GM23248 (cell line): Measurements from ENCODE around the gene DGKI. TPM values are rescaled to one million over a fixed set of nuclear protein-coding genes. Genes with fewer than 3 reads are reported as not detected.

Experiments used
- DNase-seq: peaks from one replicate; pipeline ENCODE4 v3.0.0-alpha.2; 2015
- H2AFZ ChIP-seq: fragments of 200-600 bp; sonication (generic); 2 replicates; pipeline ENCODE4 v1.6.1; 2016; ENCODE audit warnings: antibody characterized with exemption
- H3F3A ChIP-seq: fragments of 200-600 bp; sonication (generic); 2 replicates; pipeline ENCODE4 v1.6.1; 2016; ENCODE audit warnings: mild to moderate bottlenecking, antibody characterized with exemption, mixed run types; ENCODE audit not compliant: insufficient read depth
- H3K27ac ChIP-seq: fragments of 200-600 bp; sonication (generic); 2 replicates; pipeline ENCODE4 v1.5.1; 2016; ENCODE audit warnings: mild to moderate bottlenecking
- H3K27me3 ChIP-seq: fragments of 200-600 bp; sonication (generic); replicated peaks from 2 replicates; pipeline ENCODE4 v1.6.1; 2016; ENCODE audit warnings: mild to moderate bottlenecking; ENCODE audit not compliant: insufficient read depth
- H3K36me3 ChIP-seq: fragments of 200-600 bp; sonication (generic); 2 replicates; pipeline ENCODE4 v1.6.1; 2016; ENCODE audit warnings: low read depth, mild to moderate bottlenecking
- H3K4me1 ChIP-seq: fragments of 200-600 bp; sonication (generic); 2 replicates; pipeline ENCODE4 v1.6.1; 2016; ENCODE audit warnings: mild to moderate bottlenecking; ENCODE audit not compliant: insufficient read depth
- H3K4me2 ChIP-seq: fragments of 200-600 bp; sonication (generic); one replicate; pipeline ENCODE4 v1.6.1; 2016; ENCODE audit warnings: mild to moderate bottlenecking; ENCODE audit not compliant: unreplicated experiment
- H3K4me3 ChIP-seq: fragments of 200-600 bp; sonication (generic); 2 replicates; pipeline ENCODE4 v1.5.1; 2016; ENCODE audit warnings: mild to moderate bottlenecking
- H3K79me2 ChIP-seq: fragments of 200-600 bp; sonication (generic); 2 replicates; pipeline ENCODE4 v1.6.1; 2016; ENCODE audit warnings: mild to moderate bottlenecking; ENCODE audit not compliant: insufficient read depth
- H3K9ac ChIP-seq: fragments of 200-600 bp; sonication (generic); 2 replicates; pipeline ENCODE4 v1.6.1; 2016; ENCODE audit warnings: mild to moderate bottlenecking
- H3K9me2 ChIP-seq: fragments of 200-600 bp; sonication (generic); 2 replicates; pipeline ENCODE4 v1.6.1; 2016; ENCODE audit warnings: mixed run types, mild to moderate bottlenecking, moderate library complexity; ENCODE audit not compliant: insufficient read depth
- H3K9me3 ChIP-seq: fragments of 200-600 bp; sonication (generic); one replicate; pipeline ENCODE4 v1.6.1; 2017; ENCODE audit warnings: low read depth
- H4K20me1 ChIP-seq: fragments of 200-600 bp; sonication (generic); 2 replicates; pipeline ENCODE4 v1.6.0; 2016; ENCODE audit not compliant: insufficient read depth
- EZH2 ChIP-seq: fragments of 200-600 bp; sonication (generic); IDR thresholded peaks from 2 replicates; pipeline ENCODE4 v1.6.1; 2018; ENCODE audit warnings: antibody characterized with exemption, mild to moderate bottlenecking; ENCODE audit not compliant: insufficient read depth, poor library complexity, severe bottlenecking
- EZH2phosphoT487 ChIP-seq: fragments of 200-600 bp; sonication (generic); IDR thresholded peaks from 2 replicates; pipeline ENCODE4 v1.6.1; 2018; ENCODE audit warnings: antibody characterized with exemption, moderate library complexity, mild to moderate bottlenecking, low read depth; ENCODE audit not compliant: insufficient read depth
- WGBS, 2 experiments: methylation state at CpG; one replicate each; pipeline ENCODE4 v1.1.6; 2015 to 2017; ENCODE audit warnings: low lambda C conversion rate in 2 of 2, low coverage in 1 of 2; ENCODE audit errors: missing lambda C conversion rate in 2 of 2; 5-methylcytosine and 5-hydroxymethylcytosine counted together
- in situ Hi-C: fragments of 300-500 bp; cut with MboI; formaldehyde crosslinking; loops from 2 replicates; pipeline ENCODE4 v1.15.0; 2020
- polyA plus RNA-seq: library from polyadenylated mRNA; unstranded; fragments of >200 nt; fragmentation: Nextera tagmentation; extraction: Ambion mirVana; gene quantifications from 2 replicates; pipeline ENCODE4 v1.2.1, GENCODE V29; 2016
- total RNA-seq: library from RNA; depleted of rRNA; stranded (reverse); fragments of >200 nt; shearing (Covaris generic); gene quantifications from 2 replicates; pipeline ENCODE4 v1.2.3, GENCODE V29; 2014

DGKI gene
- total and polyA plus RNA-seq, 2 experiments from 2014 or later, result 5.4 to 25.9 TPM

DNA sequence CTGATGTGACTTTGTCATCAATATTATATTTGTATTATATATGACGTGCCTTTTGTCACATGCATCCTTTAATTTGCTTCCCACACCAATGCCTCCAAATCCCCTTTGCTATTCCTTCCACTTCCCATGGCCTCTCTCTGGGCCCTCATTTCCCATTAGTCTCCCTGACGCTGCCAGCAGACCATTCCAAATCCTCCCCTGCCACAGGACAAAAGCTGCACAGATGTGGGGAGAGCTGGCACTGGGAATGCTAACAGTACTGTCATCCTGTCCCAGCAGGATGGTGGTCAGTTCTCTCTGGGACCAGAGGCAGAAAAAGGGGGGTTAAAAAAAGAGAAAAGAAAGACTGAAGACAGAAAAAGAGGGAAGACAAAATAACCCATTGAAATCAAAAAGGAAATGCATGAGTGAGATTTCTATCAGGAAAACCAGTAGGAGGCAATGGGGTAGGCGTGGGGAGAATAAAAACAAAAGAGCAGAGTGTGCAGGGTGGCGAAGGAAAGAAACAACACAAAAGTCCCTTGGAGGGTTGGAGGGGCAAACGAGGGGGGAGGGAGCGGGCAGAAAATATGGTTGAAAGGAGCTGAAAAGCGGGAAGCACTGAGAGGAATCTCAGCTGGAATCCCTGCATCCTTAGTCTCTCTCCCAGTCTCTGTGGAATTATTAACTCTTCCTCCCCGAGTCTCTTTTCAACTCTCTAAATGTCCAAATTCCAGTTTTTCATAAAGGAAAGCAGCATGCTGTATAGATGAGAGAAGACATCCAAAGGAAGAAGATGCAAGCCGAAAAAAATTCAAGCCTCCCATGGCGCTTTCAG, 444.0 kb downstream of the DGKI start:
- H3K4me1 ChIP-seq, result peaks cover 17% of the 10 kb centered on the region
- no peaks in the 10 kb centered on the region for H3K9me3 ChIP-seq
- no peak overlapping the region for H3K27ac ChIP-seq
- no peak overlapping the region for H2AFZ ChIP-seq
- in situ Hi-C loops, result no loop called here
- H3K79me2 ChIP-seq, result no peaks in the 10 kb centered on the region
- no peaks in the 10 kb centered on the region for H4K20me1 ChIP-seq
- no peaks in the 10 kb centered on the region for H3F3A ChIP-seq
- no peak overlapping the region for H3K4me3 ChIP-seq
- peaks cover 7% of the 10 kb centered on the region; the same call in 1 of the 2 replicates for H3K36me3 ChIP-seq
- WGBS, 2 experiments, result 72 to 76% methylated on average over 9 to 10 of the region's 10 CpGs
- peaks cover 4% of the 10 kb centered on the region; the same call in 1 of the 2 replicates for H3K9me2 ChIP-seq
- H3K27me3 ChIP-seq, result no peaks in the 10 kb centered on the region
- no peak for TF ChIP-seq EZH2phosphoT487
- H3K4me2 ChIP-seq, result no peak overlapping the region
- no peak overlapping the region for H3K9ac ChIP-seq
- DNase-seq, result no peak

GRCh38 chr7:137399827-137400823, 446.6 kb downstream of the DGKI start:
- in situ Hi-C loops, result no loop called here
- no peak overlapping the region for H3K9ac ChIP-seq
- peak overlapping the region; percentile 4 for H3K4me2 ChIP-seq
- H3K79me2 ChIP-seq, result no peaks in the 10 kb centered on the region
- peak; percentile 61 for DNase-seq
- H4K20me1 ChIP-seq, result no peaks in the 10 kb centered on the region
- H3K9me3 ChIP-seq, result no peaks in the 10 kb centered on the region
- no peaks in the 10 kb centered on the region for H3F3A ChIP-seq
- H3K9me2 ChIP-seq, result peaks cover 4% of the 10 kb centered on the region; the same call in 1 of the 2 replicates
- no peak overlapping the region for H3K4me3 ChIP-seq
- H3K4me1 ChIP-seq, result peaks cover 15% of the 10 kb centered on the region
- WGBS, 2 experiments, result 68 to 69% methylated on average over 7 of the region's 7 CpGs
- no peaks in the 10 kb centered on the region for H3K27me3 ChIP-seq
- no peak overlapping the region for H2AFZ ChIP-seq
- no peak for TF ChIP-seq EZH2phosphoT487
- no peak for TF ChIP-seq EZH2
- H3K36me3 ChIP-seq, result peaks cover 8% of the 10 kb centered on the region; the same call in 1 of the 2 replicates
- H3K27ac ChIP-seq, result no peak overlapping the region

GRCh38 chr7:137396051-137396450, 450.7 kb downstream of the DGKI start:
- Histone ChIP-seq H3K4me1 (peaks cover 10% of the 10 kb centered on the region), H3K27ac (no peak overlapping the region), H3F3A (no peaks in the 10 kb centered on the region), H3K4me2 (no peak overlapping the region), H3K9me2 (peaks cover 4% of the 10 kb centered on the region; the same call in 1 of the 2 replicates), H3K36me3 (peaks cover 8% of the 10 kb centered on the region; the same call in 1 of the 2 replicates), H3K9ac (no peak overlapping the region), H3K27me3 (no peaks in the 10 kb centered on the region), H3K79me2 (no peaks in the 10 kb centered on the region), H3K9me3 (no peaks in the 10 kb centered on the region), H3K4me3 (no peak overlapping the region), H2AFZ (no peak overlapping the region), H4K20me1 (no peaks in the 10 kb centered on the region)
- in situ Hi-C loops, result no loop called here
- WGBS, 2 experiments, result 81 to 94% methylated on average over 4 of the region's 4 CpGs
- DNase-seq, result no peak
- no peak for TF ChIP-seq EZH2phosphoT487
- no peak for TF ChIP-seq EZH2

DNA sequence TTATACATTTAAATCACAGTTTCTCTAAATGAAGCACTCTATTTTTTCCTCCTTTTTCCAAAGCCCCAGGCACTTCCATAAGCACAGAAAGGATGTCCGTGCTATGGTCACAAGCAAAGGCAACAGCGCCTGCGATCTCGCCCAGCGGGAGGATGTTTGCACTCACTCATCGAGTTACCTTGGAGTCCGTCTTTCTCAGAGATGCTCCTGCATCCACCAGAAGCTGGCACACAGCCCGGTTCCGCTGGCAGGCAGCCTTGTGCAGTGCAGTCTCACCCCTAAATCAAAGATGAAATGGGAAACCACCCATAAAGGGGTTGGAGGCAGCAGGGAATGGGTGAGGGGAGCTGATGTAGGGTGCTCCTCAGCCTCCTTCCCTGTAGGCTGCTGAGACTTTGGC, 451.4 kb downstream of the DGKI start:
- Histone ChIP-seq H3K36me3 (peaks cover 8% of the 10 kb centered on the region; the same call in 1 of the 2 replicates), H3K4me2 (no peak overlapping the region), H3K27ac (no peak overlapping the region), H3K9ac (no peak overlapping the region), H3K9me3 (no peaks in the 10 kb centered on the region), H3K9me2 (peaks cover 4% of the 10 kb centered on the region; the same call in 1 of the 2 replicates), H3F3A (no peaks in the 10 kb centered on the region), H4K20me1 (no peaks in the 10 kb centered on the region), H3K79me2 (no peaks in the 10 kb centered on the region), H2AFZ (no peak overlapping the region), H3K4me3 (no peak overlapping the region), H3K4me1 (peaks cover 8% of the 10 kb centered on the region), H3K27me3 (no peaks in the 10 kb centered on the region)
- DNase-seq, result no peak
- WGBS, 2 experiments, result 70 to 72% methylated on average over 9 of the region's 9 CpGs
- in situ Hi-C loops, result no loop called here
- TF ChIP-seq EZH2 (no peak), EZH2phosphoT487 (no peak)
